Measurements from ENCODE around the gene NDUFS1. TPM values are rescaled to one million over a fixed set of nuclear protein-coding genes. Genes with fewer than 3 reads are reported as not detected.

Gene NDUFS1
- total and polyA plus RNA-seq, 2 of the 4 experiments (the other 2 are of a cell fraction) = 72.1 to 118 TPM

GRCh38 chr2:206084439-206084869 lies 74.8 kb downstream of the NDUFS1 start:
- H3K27me3 ChIP-seq (ENCODE audit: control insufficient read depth, insufficient read depth, low read length) = no peaks in the 10 kb centered on the region
- H4K20me1 ChIP-seq (ENCODE audit: insufficient read depth, low read length) = 0 out of 2 replicates have a peak, but pooled peaks cover 4% of the 10 kb centered on the region
- H2BK15ac ChIP-seq (ENCODE audit: low read depth, low read length) = no peak overlapping the region
- peak overlapping the region; percentile 31 for H4K5ac ChIP-seq (ENCODE audit: low read depth, low read length)
- H3K9me1 ChIP-seq (ENCODE audit: insufficient read depth, low read length) = peaks cover 3% of the 10 kb centered on the region; the same call in 1 of the 2 replicates
- TF ChIP-seq MXI1 (IDR thresholded peaks at IDR 0.05; ENCODE audit: borderline replicate concordance, low read depth, low read length) = no peak
- TF ChIP-seq NFE2L2 (IDR thresholded peaks at IDR 0.05; ENCODE audit: low read depth, low read length) = no peak
- TF ChIP-seq FOS (IDR thresholded peaks at IDR 0.05; ENCODE audit: low read depth, low read length) = no peak
- peak; percentile 68 for TF ChIP-seq POLR2A (IDR thresholded peaks at IDR 0.05; ENCODE audit: low read depth, low read length)
- TF ChIP-seq CEBPB (IDR thresholded peaks at IDR 0.05; ENCODE audit: low read depth, low read length) = no peak
- 0 out of 2 replicates have a peak, but pooled peaks have one; percentile 1 for TF ChIP-seq CTCF (conservative IDR thresholded peaks at IDR 0.05; ENCODE audit: low read depth, low read length)
- TF ChIP-seq MAZ (IDR thresholded peaks at IDR 0.05; ENCODE audit: borderline replicate concordance, low read depth, low read length) = no peak
- no peak for TF ChIP-seq CHD1 (IDR thresholded peaks at IDR 0.05; ENCODE audit: low read depth, low read length)
- H2BK120ac ChIP-seq (ENCODE audit: low read depth, low read length) = peak overlapping the region; percentile 28; the same call in 1 of the 2 replicates
- peak overlapping the region; percentile 94 for H2AFZ ChIP-seq (replicated peaks; ENCODE audit: low read length, poor library complexity)
- no TSS peak for BruUV-seq (replicated peaks)
- no CpG with 5 or more reads among the region's 10 CpGs for WGBS, 2 experiments (ENCODE audit: extremely low coverage in 2 of 2, insufficient read length in 1 of 2)
- peak overlapping the region; percentile 46 for H3K4me3 ChIP-seq (ENCODE audit: insufficient read depth, low read depth, low read length)
- peak overlapping the region; percentile 73 for H3K9ac ChIP-seq (ENCODE audit: low read depth, low read length)
- H4K8ac ChIP-seq (ENCODE audit: low read depth in 2 of 2, low read length in 2 of 2) = peak overlapping the region; percentile 5 to 93; a peak in 2 of 4 replicates
- no peak overlapping the region for H2BK20ac ChIP-seq (ENCODE audit: low read depth, low read length)
- no peaks in the 10 kb centered on the region for H3K9me3 ChIP-seq (ENCODE audit: control insufficient read depth, insufficient read depth, low read length)
- H3K4me2 ChIP-seq (ENCODE audit: low read depth, low read length) = peak overlapping the region; percentile 73
- H2AK5ac ChIP-seq (ENCODE audit: low read depth, low read length) = peak overlapping the region; percentile 61
- H3K14ac ChIP-seq (replicated peaks; ENCODE audit: low read depth, low read length) = peak overlapping the region; percentile 98
- ChIA-PET CTCF (no interaction called here), POLR2A (ENCODE audit: unreplicated experiment) (no interaction called here)
- DNase-seq (peak; percentile 82), ATAC-seq (ENCODE audit: low read depth) (peak; percentile 65)
- peak overlapping the region; percentile 96 for H3K4ac ChIP-seq (ENCODE audit: low read depth, low read length)
- H4K91ac ChIP-seq (ENCODE audit: insufficient read depth, low read depth, low read length) = peak overlapping the region; percentile 42
- no peaks in the 10 kb centered on the region for H3K36me3 ChIP-seq (ENCODE audit: control insufficient read depth, insufficient read depth, low read length)
- H2BK5ac ChIP-seq (ENCODE audit: low read depth, low read length, poor library complexity, severe bottlenecking) = peak overlapping the region; percentile 78
- peak overlapping the region; percentile 8 for H3K18ac ChIP-seq (ENCODE audit: low read depth, low read length)
- peak overlapping the region; percentile 91 for H3K27ac ChIP-seq (ENCODE audit: insufficient read depth, low read length)
- intact Hi-C loops (cut with micrococcal nuclease) = loop anchor here (2.0 kb wide), 1 partner anchor 22 kb away; no protein-coding TSS in a partner anchor
- peak overlapping the region; percentile 96 for H3K23ac ChIP-seq (ENCODE audit: low read depth, low read length)
- dilution Hi-C loops (cut with HindIII; ENCODE audit: low sequenced_read_pairs, unreplicated experiment) = no loop called here
- H3K79me1 ChIP-seq (ENCODE audit: low read depth in 1 of 2, low read length in 2 of 2) = peaks cover 13 to 45% of the 10 kb centered on the region in 2 experiments
- H3K56ac ChIP-seq (ENCODE audit: extremely low read depth, insufficient read depth, low read length) = peak overlapping the region; percentile 87; the same call in 1 of the 2 replicates
- peaks cover 4% of the 10 kb centered on the region for H3K4me1 ChIP-seq (ENCODE audit: control insufficient read depth, insufficient read depth, low read length)
- in situ Hi-C loops (cut with MboI; ENCODE audit: low sequenced_read_pairs) = no loop called here
- H2AK9ac ChIP-seq (replicated peaks; ENCODE audit: low read depth, low read length, poor library complexity) = peak overlapping the region; percentile 99

All from IMR-90 (cell line).